ENCODE measurements around the gene A3GALT2.

DNA sequence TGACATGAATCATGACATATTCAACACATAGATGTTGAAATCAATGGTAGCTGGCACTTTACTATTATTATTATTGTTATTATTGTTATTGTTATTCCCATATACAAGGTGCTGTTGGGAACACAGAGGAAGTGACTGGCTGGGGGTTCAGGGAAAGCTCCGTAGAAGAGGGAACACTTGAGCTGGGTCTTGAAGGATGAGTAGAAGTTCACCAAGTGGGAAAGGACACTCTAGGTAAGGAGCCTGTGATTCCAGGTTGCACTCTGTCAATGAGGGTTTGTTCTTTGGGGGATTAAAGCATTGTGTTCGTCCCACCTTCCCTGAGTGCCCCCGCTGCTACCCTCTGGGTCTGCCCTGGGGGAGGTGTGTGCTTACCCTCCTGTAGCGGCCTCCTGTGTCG, 50.5 kb downstream of the A3GALT2 start:
- TF ChIP-seq, protein P1, sequence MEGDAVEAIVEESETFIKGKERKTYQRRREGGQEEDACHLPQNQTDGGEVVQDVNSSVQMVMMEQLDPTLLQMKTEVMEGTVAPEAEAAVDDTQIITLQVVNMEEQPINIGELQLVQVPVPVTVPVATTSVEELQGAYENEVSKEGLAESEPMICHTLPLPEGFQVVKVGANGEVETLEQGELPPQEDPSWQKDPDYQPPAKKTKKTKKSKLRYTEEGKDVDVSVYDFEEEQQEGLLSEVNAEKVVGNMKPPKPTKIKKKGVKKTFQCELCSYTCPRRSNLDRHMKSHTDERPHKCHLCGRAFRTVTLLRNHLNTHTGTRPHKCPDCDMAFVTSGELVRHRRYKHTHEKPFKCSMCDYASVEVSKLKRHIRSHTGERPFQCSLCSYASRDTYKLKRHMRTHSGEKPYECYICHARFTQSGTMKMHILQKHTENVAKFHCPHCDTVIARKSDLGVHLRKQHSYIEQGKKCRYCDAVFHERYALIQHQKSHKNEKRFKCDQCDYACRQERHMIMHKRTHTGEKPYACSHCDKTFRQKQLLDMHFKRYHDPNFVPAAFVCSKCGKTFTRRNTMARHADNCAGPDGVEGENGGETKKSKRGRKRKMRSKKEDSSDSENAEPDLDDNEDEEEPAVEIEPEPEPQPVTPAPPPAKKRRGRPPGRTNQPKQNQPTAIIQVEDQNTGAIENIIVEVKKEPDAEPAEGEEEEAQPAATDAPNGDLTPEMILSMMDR (conservative IDR thresholded peaks at IDR 0.05 in 1 of 2, IDR thresholded peaks at IDR 0.05 in 1 of 2; ENCODE audit: extremely low read depth in 1 of 2, insufficient read depth in 1 of 2, low read depth in 1 of 2, low read length in 2 of 2): no peak
- TF ChIP-seq EZH2 (IDR thresholded peaks at IDR 0.05; ENCODE audit: borderline replicate concordance, low read length): no peak
